Esophagus mucosa (tissue), 1 donor: ENCODE results near the gene ARID1B. TPM values are rescaled to one million over a fixed set of nuclear protein-coding genes. Genes with fewer than 3 reads are reported as not detected.
A peak's percentile ranks its signal among the peaks of the same experiment; 100 is the strongest.

Experiments used
- ATAC-seq: fragments of 200-7000 bp; cut with Tn5 transposase; one replicate; pipeline ENCODE4 v1.9.1; 2020
- total RNA-seq: library from RNA; stranded (reverse); gene quantifications from one replicate; pipeline ENCODE4 v1.2.4, GENCODE V29; 2023
- donor health status: DM: yes; HTN: yes; CAD: no.

The ARID1B gene
- total RNA-seq, 1 donor from 2014 or later, result 45.7 TPM

DNA sequence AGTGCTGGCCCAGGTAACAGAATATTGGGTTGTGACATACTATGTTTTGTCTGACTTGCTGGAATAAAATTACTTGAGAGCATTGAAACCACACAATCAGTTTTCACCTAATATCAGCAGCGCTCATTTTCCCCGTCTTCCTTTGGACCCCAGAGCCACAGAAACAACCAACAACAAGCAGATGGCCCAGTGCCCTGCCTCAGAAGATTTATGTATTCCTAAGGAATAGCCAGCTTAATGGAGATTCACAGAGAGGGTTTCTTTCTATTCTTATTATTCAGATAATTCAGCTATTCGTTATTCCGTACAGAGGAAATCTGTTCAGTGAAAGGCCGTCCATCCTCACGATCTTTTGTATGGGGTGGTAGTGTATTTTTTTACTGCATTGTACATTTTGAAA, 391.3 kb downstream of the ARID1B start:
- no peak for ATAC-seq

DNA sequence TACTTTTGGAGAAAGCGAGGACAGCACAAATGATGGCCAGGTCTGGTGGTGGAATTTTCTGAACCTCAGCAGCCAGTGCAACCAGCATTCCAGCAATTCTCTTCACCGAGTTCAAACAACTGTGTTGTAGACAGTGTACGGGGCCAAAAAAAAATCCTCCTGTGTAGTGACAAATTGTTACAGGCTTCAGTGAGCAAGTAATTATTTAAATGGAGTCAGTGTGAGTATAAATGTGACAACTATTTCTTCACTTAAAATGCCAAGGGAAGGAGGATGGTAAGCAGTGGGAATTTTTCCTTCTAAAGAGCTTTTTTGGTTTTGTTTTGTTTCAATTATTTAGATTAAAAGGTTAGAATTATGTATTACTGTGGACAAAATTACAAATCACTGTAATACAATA, 392.0 kb downstream of the ARID1B start:
- no peak for ATAC-seq

DNA sequence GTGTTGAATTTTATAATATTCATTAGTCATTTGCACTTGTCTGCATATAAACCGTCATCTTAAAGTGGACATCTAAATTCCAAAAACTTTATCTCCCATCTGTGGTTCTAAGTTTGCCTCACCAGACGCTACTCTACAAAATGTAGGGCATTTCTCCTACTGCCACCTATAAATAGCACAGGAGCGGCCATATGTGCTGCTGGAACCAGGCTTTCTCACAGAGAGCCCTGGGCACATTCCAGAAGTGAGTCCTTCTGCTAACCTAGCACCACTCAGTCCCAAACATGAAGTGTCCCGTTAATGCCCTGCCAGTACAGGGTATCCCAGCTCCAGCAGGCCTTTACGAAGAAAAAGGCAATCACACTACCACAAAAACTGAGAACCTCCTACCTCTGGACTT, 392.5 kb downstream of the ARID1B start:
- ATAC-seq, result no peak

DNA sequence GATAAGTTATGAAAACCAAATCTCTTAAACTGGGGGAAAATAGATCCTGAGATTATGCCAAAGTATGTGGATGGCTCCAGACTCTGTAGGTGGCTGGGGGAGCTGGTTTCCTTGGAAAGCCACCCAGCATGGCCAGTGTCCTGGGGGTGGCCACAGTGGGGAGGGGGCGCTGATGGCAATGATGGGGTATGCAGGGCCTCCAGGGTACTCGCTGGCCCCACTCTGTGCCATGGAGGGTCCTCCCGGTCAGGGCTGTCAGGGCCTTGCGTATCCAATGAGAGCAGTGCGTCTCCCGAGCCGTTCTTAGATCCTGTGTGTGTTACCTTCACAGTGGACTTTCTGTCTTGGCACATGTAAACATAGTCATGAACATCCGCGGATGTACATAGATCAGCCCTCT, 393.4 kb downstream of the ARID1B start:
- no peak for ATAC-seq

DNA sequence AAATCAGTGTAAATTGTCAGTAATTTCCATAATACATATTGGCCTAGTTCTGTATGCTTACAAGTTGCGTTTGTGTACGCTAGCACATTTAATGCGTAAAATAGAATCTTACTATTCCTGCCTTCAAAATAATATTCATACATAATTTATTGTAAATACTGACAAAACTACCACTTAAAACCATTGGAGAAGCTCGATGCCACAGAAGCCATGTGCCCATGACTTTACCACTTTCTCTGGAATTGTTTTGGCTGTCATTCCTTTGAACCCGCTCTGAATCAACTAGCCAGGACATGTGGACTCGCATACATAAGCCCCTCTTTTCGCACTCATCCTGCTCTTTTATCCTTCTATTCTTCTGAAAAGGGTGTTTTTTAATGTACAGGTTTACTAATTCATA, 394.6 kb downstream of the ARID1B start:
- no peak for ATAC-seq

DNA sequence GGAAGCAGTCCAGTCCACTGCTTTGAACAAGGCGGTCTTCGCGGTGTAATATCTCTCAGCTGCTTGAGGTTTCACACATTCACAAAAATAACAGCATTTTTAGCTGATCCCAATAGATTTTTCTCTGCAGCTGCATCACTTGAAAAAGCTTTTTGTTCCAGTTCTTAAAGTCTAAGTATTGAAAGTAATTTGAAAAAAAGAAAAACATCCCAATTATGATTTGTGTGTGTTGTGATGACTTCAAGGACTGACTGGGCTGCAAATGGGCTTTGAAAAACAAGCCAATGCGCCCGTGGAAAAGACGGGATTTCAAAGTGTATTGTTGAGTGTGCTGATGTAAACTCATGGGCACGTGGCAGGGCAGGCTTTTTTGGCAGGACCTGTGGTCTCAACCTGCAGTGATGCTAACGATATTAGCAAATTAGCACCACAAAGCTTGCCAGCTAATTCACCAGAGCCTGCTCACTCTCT, 395.1 kb downstream of the ARID1B start:
- ATAC-seq, result no peak

DNA sequence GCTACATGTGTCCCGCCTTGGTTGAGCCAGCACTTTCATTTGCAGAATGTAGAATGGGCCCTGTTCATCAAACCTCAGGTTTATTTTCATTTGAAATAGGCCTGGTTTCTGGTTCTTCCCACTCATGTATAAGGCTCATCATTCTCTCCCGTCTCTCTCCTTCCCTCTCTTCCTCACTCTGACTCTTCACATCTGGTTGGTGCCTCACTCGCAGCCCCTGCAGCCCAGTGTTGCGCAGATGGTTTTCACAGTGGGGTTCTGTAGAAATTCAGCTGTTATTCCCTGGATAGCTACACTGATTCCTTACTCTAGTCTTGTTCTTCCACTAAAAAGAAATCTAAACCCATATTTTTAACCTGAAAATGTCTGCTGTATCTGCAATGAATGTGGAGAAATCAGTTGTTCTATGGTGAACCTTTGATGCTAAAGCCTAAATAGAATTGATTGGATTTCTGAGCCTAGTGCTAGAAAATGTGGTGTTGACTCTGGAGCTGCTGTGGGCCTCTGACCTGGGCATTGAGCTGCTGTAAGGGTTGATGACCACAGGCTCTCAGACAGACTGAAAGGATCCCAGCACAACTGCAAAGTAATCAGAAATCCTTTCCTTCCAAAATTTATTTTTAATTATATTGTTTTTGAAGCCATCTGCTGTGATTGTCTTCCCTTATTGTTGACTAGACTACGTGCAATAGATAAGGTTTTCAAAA, 395.8 kb downstream of the ARID1B start:
- no peak for ATAC-seq

DNA sequence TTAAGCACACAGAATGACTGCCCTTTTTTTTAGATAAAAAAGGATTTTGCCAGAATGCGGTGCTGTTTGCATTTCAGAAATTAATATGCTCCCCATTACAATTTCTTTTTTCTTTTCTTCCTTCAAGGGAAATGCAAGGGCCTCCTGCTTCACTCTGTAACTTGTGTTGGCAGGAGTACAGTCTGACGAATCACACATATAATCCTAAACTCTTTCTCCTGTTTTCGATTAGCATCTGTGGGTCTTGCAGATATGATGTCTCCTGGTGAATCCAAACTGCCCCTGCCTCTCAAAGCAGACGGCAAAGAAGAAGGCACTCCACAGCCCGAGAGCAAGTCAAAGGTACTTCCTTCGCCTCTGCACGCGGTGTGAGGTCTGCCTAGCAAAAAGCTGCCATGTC, 396.6 kb downstream of the ARID1B start:
- no peak for ATAC-seq

DNA sequence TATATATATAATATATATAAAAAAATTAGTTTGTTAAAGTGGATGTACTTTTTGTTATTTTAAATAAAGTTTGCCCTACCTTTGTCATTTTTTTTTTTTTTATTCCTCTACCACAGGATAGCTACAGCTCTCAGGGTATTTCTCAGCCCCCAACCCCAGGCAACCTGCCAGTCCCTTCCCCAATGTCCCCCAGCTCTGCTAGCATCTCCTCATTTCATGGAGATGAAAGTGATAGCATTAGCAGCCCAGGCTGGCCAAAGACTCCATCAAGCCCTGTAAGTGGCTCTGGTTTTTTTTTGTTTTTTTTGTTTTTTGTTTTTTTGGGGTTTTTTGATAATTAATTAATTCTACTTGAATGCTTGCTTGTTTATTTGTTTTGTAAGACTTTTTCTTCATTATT, 397.6 kb downstream of the ARID1B start:
- ATAC-seq, result no peak

DNA sequence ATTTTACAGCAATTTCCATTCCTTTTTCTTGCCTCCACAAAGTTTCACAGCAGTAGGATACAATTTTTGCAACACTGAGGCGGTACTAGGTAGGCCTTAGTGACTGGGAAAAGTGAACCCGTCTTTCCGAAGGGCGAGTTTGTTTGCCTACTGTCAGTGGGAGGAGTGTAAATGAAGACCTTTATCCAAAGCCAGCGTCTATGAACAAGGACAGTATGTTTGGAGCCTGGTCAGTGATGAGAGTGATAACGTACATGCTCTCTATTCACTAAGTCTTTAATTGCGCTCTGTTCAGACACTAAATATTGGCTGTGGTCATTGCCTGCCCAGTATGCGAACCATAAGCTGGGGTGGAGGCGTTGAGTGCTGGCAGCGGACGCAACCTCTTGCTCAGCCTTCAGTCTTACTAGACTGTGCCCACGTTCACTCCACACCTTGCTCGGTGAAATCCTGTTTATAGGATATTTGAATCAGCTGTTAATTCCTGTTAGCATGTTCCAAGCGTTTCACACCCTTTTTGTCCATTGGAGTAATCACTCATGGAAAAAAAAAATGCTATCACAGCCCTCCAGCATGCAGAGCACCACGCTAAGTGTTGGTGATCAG, 400.7 kb downstream of the ARID1B start:
- ATAC-seq, result no peak

DNA sequence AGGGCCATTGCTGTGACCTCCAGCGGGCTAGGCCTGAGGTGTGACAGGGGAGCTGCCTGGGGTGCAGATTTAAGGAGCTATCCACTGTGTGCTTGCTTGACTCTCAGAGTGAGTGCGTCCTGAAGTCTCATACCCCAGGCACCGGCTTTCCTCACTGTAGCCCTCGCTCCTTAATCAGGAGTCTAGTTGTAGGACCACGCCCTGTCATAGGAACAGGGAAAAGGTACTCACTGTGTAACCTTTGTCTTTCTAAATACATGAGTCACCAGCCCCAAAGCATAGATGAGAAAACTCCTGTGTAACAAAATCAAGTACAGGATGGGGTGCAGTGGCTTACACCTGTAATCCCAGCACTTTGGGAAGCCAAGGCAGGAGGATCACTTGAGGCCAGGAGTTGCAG, 404.5 kb downstream of the ARID1B start:
- ATAC-seq, result peak; percentile 90

DNA sequence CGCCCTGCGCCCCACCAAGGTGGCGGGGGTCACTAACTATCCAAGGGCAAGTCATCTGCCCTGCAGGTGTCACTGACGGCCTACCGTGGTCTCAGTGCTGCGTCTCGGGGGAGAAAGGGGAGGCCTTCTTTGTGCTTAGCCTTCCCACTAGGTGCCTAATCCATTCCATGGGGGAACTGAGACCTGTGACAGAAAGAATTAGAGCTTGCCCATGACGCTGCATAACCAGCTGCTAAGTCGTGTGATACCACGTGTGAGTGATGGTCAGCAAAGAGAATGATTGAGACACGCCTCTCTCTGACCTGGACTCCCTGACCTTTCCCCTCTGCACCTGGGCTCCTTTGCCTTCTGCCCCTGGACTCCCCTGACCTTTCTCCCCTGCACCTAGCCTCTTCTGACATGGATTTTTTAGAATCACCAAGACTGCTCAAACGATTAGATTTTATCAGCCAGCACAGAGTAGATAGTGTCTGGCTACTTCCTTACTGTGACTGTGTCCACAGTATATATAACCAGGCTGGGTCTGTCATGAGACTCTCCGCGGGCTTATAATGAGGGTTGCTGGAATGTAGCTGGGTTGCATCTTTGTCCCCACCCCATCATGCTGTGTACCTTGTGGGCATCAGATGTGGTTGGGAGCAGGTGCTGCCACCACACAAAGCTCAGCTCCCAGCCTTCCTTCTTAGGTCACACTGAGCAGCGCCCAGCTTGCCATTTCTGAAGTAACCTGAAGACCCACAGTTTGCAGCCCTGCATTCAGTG, 405.5 kb downstream of the ARID1B start:
- ATAC-seq, result peak; percentile 10

DNA sequence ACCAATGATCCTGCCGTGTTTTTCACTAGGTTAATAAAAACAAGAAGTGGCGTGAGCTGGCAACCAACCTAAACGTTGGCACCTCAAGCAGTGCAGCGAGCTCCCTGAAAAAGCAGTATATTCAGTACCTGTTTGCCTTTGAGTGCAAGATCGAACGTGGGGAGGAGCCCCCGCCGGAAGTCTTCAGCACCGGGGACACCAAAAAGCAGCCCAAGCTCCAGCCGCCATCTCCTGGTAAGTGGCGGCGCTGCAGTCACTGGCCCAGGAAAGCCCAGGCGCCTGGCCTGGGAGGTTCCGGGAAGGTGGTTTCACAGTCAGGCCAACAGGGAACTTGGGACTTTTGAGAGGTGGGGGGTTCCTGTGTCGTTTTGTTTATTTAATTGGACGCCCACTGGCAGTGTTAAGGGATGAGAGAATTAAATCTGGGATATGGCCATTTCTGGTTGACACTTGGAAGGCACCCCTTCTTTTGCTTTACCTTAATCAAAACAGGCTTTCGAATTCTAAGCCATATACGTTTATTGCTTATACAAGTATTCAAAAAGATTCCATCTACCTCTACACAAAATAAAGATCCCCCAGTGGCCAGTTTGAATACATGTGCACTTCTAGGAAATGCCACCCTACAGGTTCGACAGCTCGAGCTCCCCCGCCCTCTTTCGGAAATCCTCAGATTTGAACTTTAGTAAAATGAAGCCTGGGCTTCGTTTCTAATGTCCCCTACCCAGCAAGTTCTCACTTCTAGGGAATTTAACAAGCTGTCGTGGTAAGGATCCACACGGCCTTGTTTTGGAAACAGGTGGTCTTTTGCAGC, 407.2 kb downstream of the ARID1B start:
- ATAC-seq, result peak; percentile 73

DNA sequence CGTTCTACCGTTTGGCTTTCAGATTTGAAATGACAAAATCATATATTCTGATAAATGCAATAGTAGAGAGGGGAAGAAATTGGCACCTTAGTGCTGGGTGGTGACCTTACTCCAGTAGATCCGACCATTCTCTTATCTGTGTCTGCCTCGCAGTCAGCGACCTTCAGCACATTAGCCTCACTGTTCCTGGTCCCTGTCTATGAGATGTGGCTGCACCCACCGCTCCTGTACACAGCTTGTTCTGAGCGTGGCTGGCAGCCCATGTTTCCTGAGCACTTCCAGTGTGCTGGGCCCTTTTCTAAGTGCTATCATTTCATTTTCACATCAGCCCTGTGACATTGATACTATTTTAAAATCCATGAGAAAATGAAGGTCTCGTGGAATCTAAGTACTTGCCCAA, 408.0 kb downstream of the ARID1B start:
- no peak for ATAC-seq

DNA sequence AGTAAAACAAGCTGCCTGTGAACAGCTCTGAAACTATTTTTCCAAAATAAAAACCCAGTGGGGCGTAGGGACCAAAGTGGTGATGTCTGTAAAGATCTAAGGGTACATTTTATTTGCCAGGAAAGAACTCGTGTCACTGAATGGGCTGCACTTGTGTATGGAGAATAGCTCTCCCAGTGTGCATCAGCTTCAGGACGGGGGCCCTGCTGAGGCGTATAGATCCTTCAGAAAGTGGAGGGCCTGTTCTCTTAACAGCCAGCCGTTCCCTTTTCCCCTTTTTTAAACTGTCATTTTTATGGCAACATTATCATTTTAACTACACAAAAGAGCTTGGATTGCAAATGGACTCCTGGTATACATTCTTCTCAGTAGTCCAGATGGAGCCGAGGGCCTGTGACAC, 408.8 kb downstream of the ARID1B start:
- ATAC-seq, result no peak

DNA sequence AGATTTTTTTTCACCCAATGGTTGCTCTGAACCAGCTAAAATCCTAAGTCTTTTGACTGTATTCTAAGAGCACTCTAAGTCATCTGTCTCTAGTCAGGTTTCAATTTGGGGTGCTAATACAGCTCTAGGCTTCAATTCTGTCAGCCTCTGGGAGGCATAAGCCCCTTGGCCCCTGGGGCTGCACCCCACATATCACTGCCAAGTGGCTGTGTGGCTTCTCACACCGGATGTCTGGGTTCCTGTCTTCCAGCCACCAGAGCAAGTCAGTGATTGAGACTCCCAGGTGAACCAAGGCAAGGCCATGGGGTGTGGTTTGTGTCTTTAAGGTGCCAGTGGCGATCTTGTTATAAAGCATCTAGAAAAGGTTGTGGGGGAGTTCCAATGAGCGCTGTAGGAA, 409.6 kb downstream of the ARID1B start:
- ATAC-seq, result no peak

DNA sequence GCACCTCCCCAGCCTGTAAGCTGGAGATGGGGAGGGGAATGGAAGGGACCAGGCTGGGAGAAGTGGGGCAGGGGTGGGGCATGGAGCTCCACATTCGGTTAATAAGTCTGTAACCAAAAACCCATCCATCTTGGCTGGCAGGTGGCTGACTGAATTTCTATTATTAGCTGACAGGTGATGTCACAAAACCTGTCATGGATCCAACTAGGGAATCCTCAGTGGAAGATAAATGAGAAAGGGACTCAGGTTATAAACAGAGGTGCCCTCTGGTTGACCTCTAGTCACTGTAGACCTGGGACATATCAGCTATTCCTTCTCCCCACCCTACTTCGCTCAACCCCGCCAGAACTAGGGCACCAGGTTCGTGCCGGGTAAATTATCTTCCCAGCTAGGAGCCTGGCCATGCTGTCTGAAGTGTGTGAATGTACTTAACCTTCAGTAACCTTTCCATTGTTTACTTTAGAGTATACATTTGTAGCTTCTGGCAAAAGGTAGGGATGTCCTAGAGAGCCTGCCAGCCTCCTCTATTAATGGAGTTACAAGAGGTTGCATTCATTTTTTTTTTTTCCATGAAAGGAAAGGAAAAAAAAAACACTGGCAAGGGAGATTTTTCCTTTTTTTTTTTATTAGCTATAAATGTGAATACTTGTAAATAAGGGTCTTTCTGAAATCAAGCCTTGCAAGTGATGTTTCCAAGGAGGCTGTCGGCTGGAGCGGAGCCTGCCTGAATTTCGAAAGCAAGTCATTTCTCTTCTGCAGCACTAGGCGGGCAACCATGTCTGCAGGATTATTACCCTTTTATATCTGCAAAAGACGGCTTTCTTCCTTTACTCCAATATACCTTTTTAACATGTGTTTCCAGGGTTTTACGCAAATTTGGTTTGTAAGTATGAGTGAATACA, 410.3 kb downstream of the ARID1B start:
- ATAC-seq, result peak; percentile 16

DNA sequence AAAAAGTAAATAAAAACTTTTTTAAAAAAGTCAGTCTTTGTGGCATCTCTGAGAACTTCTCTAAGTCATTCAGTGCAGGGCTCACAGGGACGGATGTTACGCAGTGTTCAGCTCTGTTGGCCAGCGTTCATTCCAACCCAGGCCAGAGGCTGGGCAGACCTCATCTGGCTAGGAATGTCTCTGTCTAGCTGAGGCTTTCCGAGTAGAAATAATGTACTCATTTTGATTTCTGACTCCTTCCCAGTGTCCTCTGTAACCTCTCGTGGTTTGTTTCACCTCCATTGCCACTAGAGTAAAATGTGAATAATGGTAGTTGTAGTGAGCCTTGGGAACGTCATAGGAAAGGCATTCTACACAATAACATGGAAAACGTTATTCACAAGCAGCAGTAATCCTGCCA, 411.0 kb downstream of the ARID1B start:
- ATAC-seq, result no peak

DNA sequence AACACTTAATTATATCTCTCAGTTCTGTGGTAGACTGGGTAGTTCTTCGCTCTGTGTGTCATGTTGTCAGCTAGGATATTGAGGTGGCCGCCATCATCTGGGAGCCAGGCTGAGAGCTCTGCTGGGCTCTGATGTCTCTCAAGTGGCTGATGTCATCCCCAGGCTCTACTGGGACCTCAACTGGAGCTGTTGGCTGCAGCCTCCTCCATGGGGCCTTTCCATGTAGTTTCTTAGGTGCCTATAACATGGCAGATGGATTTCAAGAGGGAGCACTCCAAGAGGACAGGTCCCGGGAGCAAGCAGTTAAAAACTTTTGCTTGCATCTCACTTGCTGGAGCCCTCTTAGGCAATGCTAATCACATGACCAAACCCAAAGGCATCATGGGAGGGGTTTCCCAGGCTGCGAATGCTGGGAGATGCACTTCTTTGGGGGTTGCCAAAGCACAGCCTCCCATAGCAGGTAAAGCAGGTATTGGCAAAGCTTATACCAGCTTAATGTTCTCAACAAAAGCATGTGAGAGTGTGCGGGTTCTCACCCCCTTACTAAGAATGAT, 416.3 kb downstream of the ARID1B start:
- no peak for ATAC-seq

DNA sequence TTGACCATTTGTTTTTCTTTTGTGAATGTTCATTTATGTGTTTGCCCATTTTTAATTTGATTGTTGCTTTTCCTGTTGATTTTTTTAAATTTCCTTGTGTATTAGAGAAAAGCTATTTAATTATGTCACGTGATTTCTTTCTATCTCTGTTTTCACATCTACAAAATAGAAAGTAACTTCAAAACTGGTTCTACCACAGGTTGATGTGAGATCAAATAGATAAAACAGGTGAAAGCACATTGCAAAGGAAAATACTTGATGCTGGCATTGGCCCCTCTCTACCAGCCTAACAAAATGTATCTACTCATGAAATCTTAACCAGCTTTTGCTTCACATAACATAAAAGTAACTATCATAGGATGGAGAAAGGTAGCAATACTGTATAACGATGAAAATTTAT, 416.9 kb downstream of the ARID1B start:
- ATAC-seq, result no peak

DNA sequence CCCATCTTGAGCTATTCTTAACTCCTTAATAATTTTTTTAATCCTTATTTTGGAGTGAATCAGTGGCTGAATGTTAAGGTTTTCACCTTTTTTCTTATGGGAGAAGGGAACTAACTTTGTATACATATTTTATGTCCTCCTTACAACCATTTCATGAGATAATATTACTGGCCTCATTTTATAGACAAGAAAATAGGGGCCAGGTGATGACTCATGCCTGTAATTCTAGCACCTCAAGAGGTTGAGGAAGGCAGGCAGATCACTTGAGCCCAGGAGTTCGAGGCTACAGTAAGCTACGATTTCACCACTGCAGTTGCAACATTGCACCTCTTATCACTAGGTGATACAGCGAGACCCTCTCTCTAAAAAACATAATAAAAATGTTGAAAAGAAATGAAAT, 417.5 kb downstream of the ARID1B start:
- ATAC-seq, result no peak

DNA sequence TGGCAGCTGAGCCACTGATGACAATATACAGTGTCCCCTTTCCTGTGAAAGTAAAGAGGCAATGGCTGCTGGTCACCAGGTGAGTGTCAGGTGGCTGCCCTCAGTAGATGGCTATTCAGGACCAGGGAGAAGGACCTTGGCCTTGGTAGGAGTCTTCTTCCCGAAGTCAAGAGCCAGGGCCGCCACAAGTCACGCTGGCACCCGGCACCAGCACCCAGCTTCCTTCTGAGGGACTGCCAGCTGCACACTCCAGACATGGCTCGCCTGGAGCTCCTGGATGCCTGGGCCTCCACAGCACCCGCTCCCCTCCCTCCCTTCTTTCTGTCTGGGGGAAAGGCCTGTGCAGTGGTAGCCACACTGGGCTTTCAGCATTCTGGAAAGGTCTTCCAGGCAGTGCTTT, 419.2 kb downstream of the ARID1B start:
- no peak for ATAC-seq
